K562 (cell line): Measurements from ENCODE around the gene API5. TPM values are rescaled to one million over a fixed set of nuclear protein-coding genes. Genes with fewer than 3 reads are reported as not detected.

Source experiments
- CBX5 ChIP-seq: IDR thresholded peaks from 2 replicates; pipeline ENCODE4 v1.6.1; 2014; ENCODE audit warnings: low read depth, borderline replicate concordance
- FOSL1 ChIP-seq: fragments of 200-800 bp; sonication (Bioruptor generic); conservative IDR thresholded peaks from 2 replicates; pipeline ENCODE4 v1.6.1; 2016; ENCODE audit warnings: missing genetic modification characterization, missing compliant biosample characterization
- GABPA ChIP-seq: fragments of 200-800 bp; sonication (Bioruptor generic); conservative IDR thresholded peaks from 2 replicates; pipeline ENCODE4 v1.6.1; 2016; ENCODE audit warnings: low read depth, missing genetic modification characterization, missing compliant biosample characterization
- IRF2 ChIP-seq: sonication (generic); formaldehyde crosslinking; IDR thresholded peaks from 2 replicates; pipeline ENCODE4 v1.8.1; 2022; ENCODE audit warnings: mild to moderate bottlenecking, missing genetic modification reagents
- KAT8 ChIP-seq: fragments of 450-650 bp; IDR thresholded peaks from 2 replicates; pipeline ENCODE4 v1.6.1; 2016; ENCODE audit warnings: low read depth, mild to moderate bottlenecking
- MAFK ChIP-seq: IDR thresholded peaks from 2 replicates; pipeline ENCODE4 v1.6.1; 2011; ENCODE audit warnings: low read length, improper control_type of control experiment
- MBD2 ChIP-seq: sonication (generic); IDR thresholded peaks from 2 replicates; pipeline ENCODE4 v1.6.1; 2016; ENCODE audit warnings: low read depth, borderline replicate concordance
- NFE2L1 ChIP-seq: fragments of 450-650 bp; IDR thresholded peaks from 2 replicates; pipeline ENCODE4 v1.6.1; 2016; ENCODE audit warnings: missing genetic modification characterization, low read depth, mild to moderate bottlenecking, missing compliant biosample characterization, moderate library complexity, borderline replicate concordance
- ZNF830 ChIP-seq: fragments of 250-450 bp; sonication (Bioruptor Pico); IDR thresholded peaks from 2 replicates; pipeline ENCODE4 v1.5.0; 2021; ENCODE audit warnings: mild to moderate bottlenecking
- ZZZ3 ChIP-seq: fragments of 450-650 bp; IDR thresholded peaks from 2 replicates; pipeline ENCODE4 v1.6.1; 2016; ENCODE audit warnings: antibody characterized with exemption, mild to moderate bottlenecking, moderate library complexity
- polyA plus RNA-seq, 8 experiments: library from polyadenylated mRNA; depleted of rRNA in 4 of 8; stranded (reverse) in 5 of 8; unstranded in 3 of 8; fragments of >200 nt; fragmentation: Nextera tagmentation in 2 of 8; fragmentation: Illumina TruSeq in 1 of 8; extraction: Ambion mirVana in 2 of 8; extraction: Trizol in 1 of 8; gene quantifications; 2 replicates each; pipeline versions ENCODE4 v1.2.1 to v1.2.3, GENCODE V29; 2011 to 2014; ENCODE audit warnings: inconsistent platforms in 1 of 8, missing spikeins in 1 of 8
- total RNA-seq, 7 experiments: library from RNA; depleted of rRNA in 6 of 7; stranded (reverse); fragments of >200 nt in 6 of 7; fragmentation: Illumina TruSeq in 2 of 7; extraction: Trizol in 2 of 7; gene quantifications; 2 replicates each; pipeline versions ENCODE4 v1.2.1 to v1.2.3, GENCODE V29; 2011 to 2021; ENCODE audit warnings: low replicate concordance in 1 of 7
- TF ChIP-seq, protein P1 (sequence below): fragments of 250-450 bp; sonication (Bioruptor Pico); IDR thresholded peaks from 2 replicates; pipeline ENCODE4 v1.8.0; 2021; ENCODE audit warnings: mild to moderate bottlenecking, moderate library complexity
- TF ChIP-seq, protein P2 (sequence below): sonication (generic); formaldehyde crosslinking; IDR thresholded peaks from 2 replicates; pipeline ENCODE4 v1.8.0; 2022; ENCODE audit warnings: missing genetic modification reagents, mild to moderate bottlenecking, borderline replicate concordance
- TF ChIP-seq, protein P3 (sequence below): sonication (generic); formaldehyde crosslinking; IDR thresholded peaks from 2 replicates; pipeline ENCODE4 v1.8.1; 2023; ENCODE audit warnings: mild to moderate bottlenecking, missing genetic modification reagents
- TF ChIP-seq, protein P4 (sequence below), 3 experiments: IDR thresholded peaks in 2 of 3; conservative IDR thresholded peaks in 1 of 3; 2 replicates each; pipeline ENCODE4 v1.5.1; 2011 to 2012; ENCODE audit warnings: low read length in 3 of 3, mild to moderate bottlenecking in 3 of 3, control low read depth in 2 of 3, improper control_type of control experiment in 1 of 3, inconsistent platforms in 1 of 3, low read depth in 1 of 3, mixed read lengths in 1 of 3, moderate library complexity in 1 of 3; ENCODE audit not compliant: insufficient read depth in 2 of 3
- TF ChIP-seq, protein P5 (sequence below): fragments of 250-450 bp; sonication (Bioruptor Pico); IDR thresholded peaks from 2 replicates; pipeline ENCODE4 v1.4.0; 2020; ENCODE audit warnings: mild to moderate bottlenecking
- TF ChIP-seq, protein P6 (sequence below): sonication (generic); formaldehyde crosslinking; IDR thresholded peaks from 2 replicates; pipeline ENCODE4 v1.8.0; 2022; ENCODE audit warnings: mild to moderate bottlenecking, missing genetic modification reagents

API5 gene
- total and polyA plus RNA-seq, 9 of the 15 experiments (the other 6 are each of a cell fraction or from before 2014, with no cell fraction given) = 59.8 to 146 (median 123) TPM

DNA sequence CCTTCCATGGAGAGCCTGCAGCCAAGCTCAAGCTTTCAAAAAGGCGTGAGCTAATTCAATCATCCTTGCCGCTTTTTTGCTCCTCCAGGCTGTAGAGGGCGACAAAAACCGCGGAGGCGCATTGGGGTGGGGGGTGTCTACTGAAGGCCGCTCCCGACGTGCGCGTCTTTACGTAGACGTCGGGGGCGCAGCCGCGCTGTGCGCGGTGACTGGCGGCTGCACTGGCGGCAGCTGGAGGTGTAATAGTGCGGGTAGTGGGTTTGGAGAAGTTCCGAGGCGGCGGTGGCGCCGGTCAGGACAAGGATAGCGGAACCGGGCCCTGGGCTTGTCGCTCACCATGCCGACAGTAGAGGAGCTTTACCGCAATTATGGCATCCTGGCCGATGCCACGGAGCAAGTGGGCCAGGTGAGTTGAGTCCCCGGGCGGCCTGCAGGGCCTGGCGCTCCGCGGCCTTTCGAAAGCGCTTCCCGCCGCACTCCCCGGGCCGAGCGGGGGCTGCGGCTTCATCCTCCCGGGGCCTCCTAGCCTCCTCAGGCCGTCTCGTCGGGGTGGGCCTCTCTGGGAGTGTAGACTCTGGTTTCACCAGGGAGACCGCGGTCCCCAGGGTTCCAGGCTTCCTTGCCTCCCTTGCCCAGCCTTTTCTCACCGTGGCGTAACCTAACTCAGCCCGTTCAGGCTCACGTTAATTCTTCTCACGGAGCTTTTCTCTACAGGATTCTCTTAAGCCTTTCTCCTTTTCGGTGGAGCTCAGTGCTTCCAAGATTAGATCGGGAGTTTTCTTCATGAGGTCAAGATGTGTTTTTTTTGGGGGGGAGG, at the start of gene API5 (continued):
- peak; percentile 33; the same call in 1 of the 2 replicates for TF ChIP-seq MBD2
- TF ChIP-seq, protein P1, sequence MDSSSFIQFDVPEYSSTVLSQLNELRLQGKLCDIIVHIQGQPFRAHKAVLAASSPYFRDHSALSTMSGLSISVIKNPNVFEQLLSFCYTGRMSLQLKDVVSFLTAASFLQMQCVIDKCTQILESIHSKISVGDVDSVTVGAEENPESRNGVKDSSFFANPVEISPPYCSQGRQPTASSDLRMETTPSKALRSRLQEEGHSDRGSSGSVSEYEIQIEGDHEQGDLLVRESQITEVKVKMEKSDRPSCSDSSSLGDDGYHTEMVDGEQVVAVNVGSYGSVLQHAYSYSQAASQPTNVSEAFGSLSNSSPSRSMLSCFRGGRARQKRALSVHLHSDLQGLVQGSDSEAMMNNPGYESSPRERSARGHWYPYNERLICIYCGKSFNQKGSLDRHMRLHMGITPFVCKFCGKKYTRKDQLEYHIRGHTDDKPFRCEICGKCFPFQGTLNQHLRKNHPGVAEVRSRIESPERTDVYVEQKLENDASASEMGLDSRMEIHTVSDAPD (CRISPR knock-in tag) = no peak
- TF ChIP-seq NFE2L1 (tag) = no peak
- 0 out of 2 replicates have a peak, but pooled peaks have one; percentile 29 for TF ChIP-seq CBX5
- peak; percentile 94 for TF ChIP-seq ZZZ3
- TF ChIP-seq KAT8 = no peak
- 0 out of 2 replicates have a peak, but pooled peaks have one; percentile 40 for TF ChIP-seq ZNF830 (CRISPR knock-in tag)
- TF ChIP-seq, protein P2, sequence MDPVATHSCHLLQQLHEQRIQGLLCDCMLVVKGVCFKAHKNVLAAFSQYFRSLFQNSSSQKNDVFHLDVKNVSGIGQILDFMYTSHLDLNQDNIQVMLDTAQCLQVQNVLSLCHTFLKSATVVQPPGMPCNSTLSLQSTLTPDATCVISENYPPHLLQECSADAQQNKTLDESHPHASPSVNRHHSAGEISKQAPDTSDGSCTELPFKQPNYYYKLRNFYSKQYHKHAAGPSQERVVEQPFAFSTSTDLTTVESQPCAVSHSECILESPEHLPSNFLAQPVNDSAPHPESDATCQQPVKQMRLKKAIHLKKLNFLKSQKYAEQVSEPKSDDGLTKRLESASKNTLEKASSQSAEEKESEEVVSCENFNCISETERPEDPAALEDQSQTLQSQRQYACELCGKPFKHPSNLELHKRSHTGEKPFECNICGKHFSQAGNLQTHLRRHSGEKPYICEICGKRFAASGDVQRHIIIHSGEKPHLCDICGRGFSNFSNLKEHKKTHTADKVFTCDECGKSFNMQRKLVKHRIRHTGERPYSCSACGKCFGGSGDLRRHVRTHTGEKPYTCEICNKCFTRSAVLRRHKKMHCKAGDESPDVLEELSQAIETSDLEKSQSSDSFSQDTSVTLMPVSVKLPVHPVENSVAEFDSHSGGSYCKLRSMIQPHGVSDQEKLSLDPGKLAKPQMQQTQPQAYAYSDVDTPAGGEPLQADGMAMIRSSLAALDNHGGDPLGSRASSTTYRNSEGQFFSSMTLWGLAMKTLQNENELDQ = no peak
- peak; percentile 40; the same call in 1 of the 2 replicates for TF ChIP-seq FOSL1
- TF ChIP-seq, protein P3, sequence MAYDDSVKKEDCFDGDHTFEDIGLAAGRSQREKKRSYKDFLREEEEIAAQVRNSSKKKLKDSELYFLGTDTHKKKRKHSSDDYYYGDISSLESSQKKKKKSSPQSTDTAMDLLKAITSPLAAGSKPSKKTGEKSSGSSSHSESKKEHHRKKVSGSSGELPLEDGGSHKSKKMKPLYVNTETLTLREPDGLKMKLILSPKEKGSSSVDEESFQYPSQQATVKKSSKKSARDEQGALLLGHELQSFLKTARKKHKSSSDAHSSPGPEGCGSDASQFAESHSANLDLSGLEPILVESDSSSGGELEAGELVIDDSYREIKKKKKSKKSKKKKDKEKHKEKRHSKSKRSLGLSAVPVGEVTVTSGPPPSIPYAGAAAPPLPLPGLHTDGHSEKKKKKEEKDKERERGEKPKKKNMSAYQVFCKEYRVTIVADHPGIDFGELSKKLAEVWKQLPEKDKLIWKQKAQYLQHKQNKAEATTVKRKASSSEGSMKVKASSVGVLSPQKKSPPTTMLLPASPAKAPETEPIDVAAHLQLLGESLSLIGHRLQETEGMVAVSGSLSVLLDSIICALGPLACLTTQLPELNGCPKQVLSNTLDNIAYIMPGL (CRISPR knock-in tag) = no peak; the same call in 1 of the 2 replicates
- TF ChIP-seq, protein P4, sequence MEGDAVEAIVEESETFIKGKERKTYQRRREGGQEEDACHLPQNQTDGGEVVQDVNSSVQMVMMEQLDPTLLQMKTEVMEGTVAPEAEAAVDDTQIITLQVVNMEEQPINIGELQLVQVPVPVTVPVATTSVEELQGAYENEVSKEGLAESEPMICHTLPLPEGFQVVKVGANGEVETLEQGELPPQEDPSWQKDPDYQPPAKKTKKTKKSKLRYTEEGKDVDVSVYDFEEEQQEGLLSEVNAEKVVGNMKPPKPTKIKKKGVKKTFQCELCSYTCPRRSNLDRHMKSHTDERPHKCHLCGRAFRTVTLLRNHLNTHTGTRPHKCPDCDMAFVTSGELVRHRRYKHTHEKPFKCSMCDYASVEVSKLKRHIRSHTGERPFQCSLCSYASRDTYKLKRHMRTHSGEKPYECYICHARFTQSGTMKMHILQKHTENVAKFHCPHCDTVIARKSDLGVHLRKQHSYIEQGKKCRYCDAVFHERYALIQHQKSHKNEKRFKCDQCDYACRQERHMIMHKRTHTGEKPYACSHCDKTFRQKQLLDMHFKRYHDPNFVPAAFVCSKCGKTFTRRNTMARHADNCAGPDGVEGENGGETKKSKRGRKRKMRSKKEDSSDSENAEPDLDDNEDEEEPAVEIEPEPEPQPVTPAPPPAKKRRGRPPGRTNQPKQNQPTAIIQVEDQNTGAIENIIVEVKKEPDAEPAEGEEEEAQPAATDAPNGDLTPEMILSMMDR (IDR thresholded peaks at IDR 0.05 in 2 of 3, conservative IDR thresholded peaks at IDR 0.05 in 1 of 3; ENCODE audit: insufficient read depth in 2 of 3, low read depth in 1 of 3, low read length in 3 of 3) = peak; percentile 85 to 94 (median 85)
- TF ChIP-seq, protein P5, sequence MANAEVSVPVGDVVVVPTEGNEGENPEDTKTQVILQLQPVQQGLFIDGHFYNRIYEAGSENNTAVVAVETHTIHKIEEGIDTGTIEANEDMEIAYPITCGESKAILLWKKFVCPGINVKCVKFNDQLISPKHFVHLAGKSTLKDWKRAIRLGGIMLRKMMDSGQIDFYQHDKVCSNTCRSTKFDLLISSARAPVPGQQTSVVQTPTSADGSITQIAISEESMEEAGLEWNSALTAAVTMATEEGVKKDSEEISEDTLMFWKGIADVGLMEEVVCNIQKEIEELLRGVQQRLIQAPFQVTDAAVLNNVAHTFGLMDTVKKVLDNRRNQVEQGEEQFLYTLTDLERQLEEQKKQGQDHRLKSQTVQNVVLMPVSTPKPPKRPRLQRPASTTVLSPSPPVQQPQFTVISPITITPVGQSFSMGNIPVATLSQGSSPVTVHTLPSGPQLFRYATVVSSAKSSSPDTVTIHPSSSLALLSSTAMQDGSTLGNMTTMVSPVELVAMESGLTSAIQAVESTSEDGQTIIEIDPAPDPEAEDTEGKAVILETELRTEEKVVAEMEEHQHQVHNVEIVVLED (CRISPR knock-in tag) = peak; percentile 100
- TF ChIP-seq GABPA (tag) = 0 out of 2 replicates have a peak, but pooled peaks have one; percentile 37
- peak; percentile 16; the same call in 1 of the 2 replicates for TF ChIP-seq MAFK
- TF ChIP-seq IRF2 (CRISPR knock-in tag) = no peak
- TF ChIP-seq, protein P6, sequence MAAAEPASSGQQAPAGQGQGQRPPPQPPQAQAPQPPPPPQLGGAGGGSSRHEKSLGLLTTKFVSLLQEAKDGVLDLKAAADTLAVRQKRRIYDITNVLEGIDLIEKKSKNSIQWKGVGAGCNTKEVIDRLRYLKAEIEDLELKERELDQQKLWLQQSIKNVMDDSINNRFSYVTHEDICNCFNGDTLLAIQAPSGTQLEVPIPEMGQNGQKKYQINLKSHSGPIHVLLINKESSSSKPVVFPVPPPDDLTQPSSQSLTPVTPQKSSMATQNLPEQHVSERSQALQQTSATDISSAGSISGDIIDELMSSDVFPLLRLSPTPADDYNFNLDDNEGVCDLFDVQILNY (CRISPR knock-in tag) = no peak
